Loucy (cell line): Measurements from ENCODE around the gene CSNK2B.

ENCODE experiments used
- H2AFZ ChIP-seq: fragments of 200-600 bp; sonication (generic); 2 replicates; pipeline ENCODE4 v1.6.0; 2016; ENCODE audit warnings: antibody characterized with exemption, mild to moderate bottlenecking, low read length, moderate library complexity
- H3F3A ChIP-seq: fragments of 200-600 bp; 2 replicates; pipeline ENCODE4 v1.6.0; 2016; ENCODE audit warnings: antibody characterized with exemption, low read depth, mild to moderate bottlenecking
- H3K27me3 ChIP-seq: fragments of 200-600 bp; sonication (generic); 2 replicates; pipeline ENCODE4 v1.6.1; 2014; ENCODE audit warnings: low read length, mild to moderate bottlenecking; ENCODE audit not compliant: insufficient read depth, poor library complexity, severe bottlenecking
- H3K36me3 ChIP-seq: fragments of 200-600 bp; sonication (generic); 2 replicates; pipeline ENCODE4 v1.6.1; 2016; ENCODE audit warnings: low read length; ENCODE audit not compliant: insufficient read depth
- H3K4me1 ChIP-seq: fragments of 200-600 bp; sonication (generic); 2 replicates; pipeline ENCODE4 v1.5.1; 2014; ENCODE audit warnings: low read length, mild to moderate bottlenecking; ENCODE audit not compliant: insufficient read depth, poor library complexity, severe bottlenecking
- H3K4me2 ChIP-seq: fragments of 200-600 bp; sonication (generic); 2 replicates; pipeline ENCODE4 v1.6.0; 2014; ENCODE audit warnings: antibody characterized with exemption, low read length, low read depth, mild to moderate bottlenecking; ENCODE audit not compliant: poor library complexity, severe bottlenecking
- H3K4me3 ChIP-seq: fragments of 200-600 bp; sonication (generic); 2 replicates; pipeline ENCODE4 v1.5.1; 2014; ENCODE audit warnings: low read length, mild to moderate bottlenecking, mixed read lengths; ENCODE audit not compliant: poor library complexity, severe bottlenecking
- H3K79me2 ChIP-seq: fragments of 200-600 bp; sonication (generic); 2 replicates; pipeline ENCODE4 v1.6.1; 2014; ENCODE audit warnings: low read length; ENCODE audit not compliant: insufficient read depth
- H3K9ac ChIP-seq: fragments of 200-600 bp; sonication (generic); 2 replicates; pipeline ENCODE4 v1.6.0; 2014; ENCODE audit warnings: mild to moderate bottlenecking, low read depth, low read length, moderate library complexity; ENCODE audit not compliant: poor library complexity, severe bottlenecking
- H3K9me2 ChIP-seq: fragments of 200-600 bp; sonication (generic); replicated peaks from 2 replicates; pipeline ENCODE4 v1.6.1; 2016; ENCODE audit warnings: low read depth, low read length, mixed read lengths
- H3K9me3 ChIP-seq: fragments of 200-600 bp; sonication (generic); 2 replicates; pipeline ENCODE4 v1.6.1; 2014; ENCODE audit warnings: mild to moderate bottlenecking, antibody characterized with exemption, low read length, low read depth; ENCODE audit not compliant: insufficient read depth
- H4K20me1 ChIP-seq: fragments of 200-600 bp; sonication (generic); 2 replicates; pipeline ENCODE4 v1.6.0; 2014; ENCODE audit warnings: antibody characterized with exemption, low read length, mild to moderate bottlenecking; ENCODE audit not compliant: insufficient read depth, poor library complexity, severe bottlenecking
- EZH2phosphoT487 ChIP-seq: fragments of 200-600 bp; IDR thresholded peaks from 2 replicates; pipeline ENCODE4 v1.6.1; 2018; ENCODE audit warnings: antibody characterized with exemption, mild to moderate bottlenecking, moderate library complexity, borderline replicate concordance
- TF ChIP-seq, protein P1 (sequence below): fragments of 200-600 bp; sonication (generic); conservative IDR thresholded peaks from 2 replicates; pipeline ENCODE4 v1.5.1; 2014; ENCODE audit warnings: mild to moderate bottlenecking, antibody characterized with exemption, low read length

Gene CSNK2B

DNA sequence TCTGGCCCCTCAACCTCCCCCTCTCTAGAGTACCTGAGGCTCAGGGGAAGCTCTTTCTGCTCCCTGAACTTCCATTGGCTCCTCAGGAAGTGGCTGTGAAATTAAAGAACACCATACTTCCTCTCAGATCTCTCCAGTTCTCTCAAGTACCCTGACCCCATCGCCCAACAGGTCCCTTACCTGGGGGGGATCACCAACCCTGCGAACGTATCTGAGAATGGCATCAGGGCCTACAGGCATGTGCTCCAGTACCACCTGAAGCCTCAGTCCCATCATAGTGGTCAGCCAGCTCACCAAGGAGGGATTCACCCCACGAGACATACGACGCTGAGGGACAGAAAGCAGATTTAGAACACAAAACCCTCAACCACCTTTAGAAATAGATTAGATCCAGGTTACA, 25.3 kb upstream of the CSNK2B start:
- Histone ChIP-seq H3K79me2 (peaks cover 12% of the 10 kb centered on the region; the same call in 1 of the 2 replicates), H3K9me2 (no peaks in the 10 kb centered on the region), H3K27me3 (no peaks in the 10 kb centered on the region), H3K4me2 (no peak overlapping the region), H4K20me1 (peaks cover 12% of the 10 kb centered on the region), H2AFZ (no peak overlapping the region), H3K36me3 (peaks cover 92% of the 10 kb centered on the region), H3K4me1 (no peaks in the 10 kb centered on the region), H3K9me3 (no peaks in the 10 kb centered on the region), H3F3A (peaks cover 19% of the 10 kb centered on the region; the same call in 1 of the 2 replicates), H3K4me3 (no peak overlapping the region), H3K9ac (no peak overlapping the region)
- TF ChIP-seq EZH2phosphoT487 = no peak
- TF ChIP-seq, protein P1, sequence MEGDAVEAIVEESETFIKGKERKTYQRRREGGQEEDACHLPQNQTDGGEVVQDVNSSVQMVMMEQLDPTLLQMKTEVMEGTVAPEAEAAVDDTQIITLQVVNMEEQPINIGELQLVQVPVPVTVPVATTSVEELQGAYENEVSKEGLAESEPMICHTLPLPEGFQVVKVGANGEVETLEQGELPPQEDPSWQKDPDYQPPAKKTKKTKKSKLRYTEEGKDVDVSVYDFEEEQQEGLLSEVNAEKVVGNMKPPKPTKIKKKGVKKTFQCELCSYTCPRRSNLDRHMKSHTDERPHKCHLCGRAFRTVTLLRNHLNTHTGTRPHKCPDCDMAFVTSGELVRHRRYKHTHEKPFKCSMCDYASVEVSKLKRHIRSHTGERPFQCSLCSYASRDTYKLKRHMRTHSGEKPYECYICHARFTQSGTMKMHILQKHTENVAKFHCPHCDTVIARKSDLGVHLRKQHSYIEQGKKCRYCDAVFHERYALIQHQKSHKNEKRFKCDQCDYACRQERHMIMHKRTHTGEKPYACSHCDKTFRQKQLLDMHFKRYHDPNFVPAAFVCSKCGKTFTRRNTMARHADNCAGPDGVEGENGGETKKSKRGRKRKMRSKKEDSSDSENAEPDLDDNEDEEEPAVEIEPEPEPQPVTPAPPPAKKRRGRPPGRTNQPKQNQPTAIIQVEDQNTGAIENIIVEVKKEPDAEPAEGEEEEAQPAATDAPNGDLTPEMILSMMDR = no peak

- Histone ChIP-seq H3K4me3 (no peak overlapping the region), H3F3A (peaks cover 19% of the 10 kb centered on the region; the same call in 1 of the 2 replicates), H3K27me3 (no peaks in the 10 kb centered on the region), H3K36me3 (peaks cover 92% of the 10 kb centered on the region), H2AFZ (no peak overlapping the region), H3K79me2 (peaks cover 13% of the 10 kb centered on the region; the same call in 1 of the 2 replicates), H3K4me2 (no peak overlapping the region), H3K9me2 (no peaks in the 10 kb centered on the region), H3K9ac (no peak overlapping the region), H3K9me3 (no peaks in the 10 kb centered on the region), H3K4me1 (no peaks in the 10 kb centered on the region), H4K20me1 (peaks cover 10% of the 10 kb centered on the region)
- TF ChIP-seq, protein P1 = no peak
- no peak for TF ChIP-seq EZH2phosphoT487
Observed at GRCh38 chr6:31641370-31641769, 24.5 kb upstream of the CSNK2B start.

GRCh38 chr6:31642798-31643570, 22.9 kb upstream of the CSNK2B start:
- no peaks in the 10 kb centered on the region for H3K4me1 ChIP-seq
- H3K4me2 ChIP-seq = no peak overlapping the region
- H3K9me3 ChIP-seq = no peaks in the 10 kb centered on the region
- peaks cover 22% of the 10 kb centered on the region; the same call in 1 of the 2 replicates for H3K79me2 ChIP-seq
- peaks cover 10% of the 10 kb centered on the region; the same call in 1 of the 2 replicates for H3F3A ChIP-seq
- no peaks in the 10 kb centered on the region for H3K9me2 ChIP-seq
- H2AFZ ChIP-seq = no peak overlapping the region
- H3K27me3 ChIP-seq = no peaks in the 10 kb centered on the region
- H4K20me1 ChIP-seq = peaks cover 8% of the 10 kb centered on the region
- H3K9ac ChIP-seq = no peak overlapping the region
- H3K36me3 ChIP-seq = peaks cover 91% of the 10 kb centered on the region; the same call in 1 of the 2 replicates
- H3K4me3 ChIP-seq = no peak overlapping the region
- TF ChIP-seq, protein P1 = no peak
- TF ChIP-seq EZH2phosphoT487 = no peak
